Astrocyte of the spinal cord (primary cell): ENCODE data around the gene PRKCD.
A peak's percentile ranks its signal among the peaks of the same experiment; 100 is the strongest.
"Not testable (repeated sequence)": the region's sequence is repeated elsewhere in the genome, so short reads cannot be mapped to it uniquely, and the experiment has no call there.

Source experiments
- DNase-seq: peaks from one replicate; pipeline ENCODE4 v3.0.0; 2011; ENCODE audit warnings: low read depth, low spot score
- H3K4me3 ChIP-seq: 2 replicates; pipeline ENCODE4 v1.5.1; 2011; ENCODE audit warnings: low read depth, mild to moderate bottlenecking, low read length, moderate library complexity
- in situ Hi-C: cut with HindIII; loops from 2 replicates; pipeline ENCODE4 v1.10.0; 2017; ENCODE audit warnings: low sequenced_read_pairs
- TF ChIP-seq, protein P1 (sequence below): IDR thresholded peaks from 2 replicates; pipeline ENCODE4 v1.5.1; 2012; ENCODE audit warnings: low read depth, mild to moderate bottlenecking, low read length, inconsistent platforms

PRKCD gene

DNA sequence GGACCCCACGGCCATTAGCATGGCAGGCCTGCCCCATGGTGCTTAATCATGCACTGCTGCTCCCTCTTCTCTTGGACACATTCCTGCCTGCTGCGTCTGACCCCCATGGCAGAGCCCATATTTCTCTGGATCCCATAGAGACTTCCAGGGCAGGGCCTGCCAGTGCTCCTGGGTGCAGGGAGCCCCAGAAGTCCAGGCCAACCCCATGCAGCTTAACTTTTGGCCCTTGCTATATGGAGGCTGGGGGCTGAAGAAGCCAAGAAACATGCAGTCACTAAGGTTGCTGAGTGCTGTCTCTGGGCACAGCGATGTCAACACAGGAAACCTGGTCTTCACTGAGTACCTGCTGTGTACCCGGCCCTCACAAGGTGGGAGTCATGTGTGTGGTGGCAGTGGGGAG lies 11.3 kb upstream of the PRKCD start:
- DNase-seq, result no peak
- in situ Hi-C loops, result no loop called here
- TF ChIP-seq, protein P1, sequence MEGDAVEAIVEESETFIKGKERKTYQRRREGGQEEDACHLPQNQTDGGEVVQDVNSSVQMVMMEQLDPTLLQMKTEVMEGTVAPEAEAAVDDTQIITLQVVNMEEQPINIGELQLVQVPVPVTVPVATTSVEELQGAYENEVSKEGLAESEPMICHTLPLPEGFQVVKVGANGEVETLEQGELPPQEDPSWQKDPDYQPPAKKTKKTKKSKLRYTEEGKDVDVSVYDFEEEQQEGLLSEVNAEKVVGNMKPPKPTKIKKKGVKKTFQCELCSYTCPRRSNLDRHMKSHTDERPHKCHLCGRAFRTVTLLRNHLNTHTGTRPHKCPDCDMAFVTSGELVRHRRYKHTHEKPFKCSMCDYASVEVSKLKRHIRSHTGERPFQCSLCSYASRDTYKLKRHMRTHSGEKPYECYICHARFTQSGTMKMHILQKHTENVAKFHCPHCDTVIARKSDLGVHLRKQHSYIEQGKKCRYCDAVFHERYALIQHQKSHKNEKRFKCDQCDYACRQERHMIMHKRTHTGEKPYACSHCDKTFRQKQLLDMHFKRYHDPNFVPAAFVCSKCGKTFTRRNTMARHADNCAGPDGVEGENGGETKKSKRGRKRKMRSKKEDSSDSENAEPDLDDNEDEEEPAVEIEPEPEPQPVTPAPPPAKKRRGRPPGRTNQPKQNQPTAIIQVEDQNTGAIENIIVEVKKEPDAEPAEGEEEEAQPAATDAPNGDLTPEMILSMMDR, result no peak

DNA sequence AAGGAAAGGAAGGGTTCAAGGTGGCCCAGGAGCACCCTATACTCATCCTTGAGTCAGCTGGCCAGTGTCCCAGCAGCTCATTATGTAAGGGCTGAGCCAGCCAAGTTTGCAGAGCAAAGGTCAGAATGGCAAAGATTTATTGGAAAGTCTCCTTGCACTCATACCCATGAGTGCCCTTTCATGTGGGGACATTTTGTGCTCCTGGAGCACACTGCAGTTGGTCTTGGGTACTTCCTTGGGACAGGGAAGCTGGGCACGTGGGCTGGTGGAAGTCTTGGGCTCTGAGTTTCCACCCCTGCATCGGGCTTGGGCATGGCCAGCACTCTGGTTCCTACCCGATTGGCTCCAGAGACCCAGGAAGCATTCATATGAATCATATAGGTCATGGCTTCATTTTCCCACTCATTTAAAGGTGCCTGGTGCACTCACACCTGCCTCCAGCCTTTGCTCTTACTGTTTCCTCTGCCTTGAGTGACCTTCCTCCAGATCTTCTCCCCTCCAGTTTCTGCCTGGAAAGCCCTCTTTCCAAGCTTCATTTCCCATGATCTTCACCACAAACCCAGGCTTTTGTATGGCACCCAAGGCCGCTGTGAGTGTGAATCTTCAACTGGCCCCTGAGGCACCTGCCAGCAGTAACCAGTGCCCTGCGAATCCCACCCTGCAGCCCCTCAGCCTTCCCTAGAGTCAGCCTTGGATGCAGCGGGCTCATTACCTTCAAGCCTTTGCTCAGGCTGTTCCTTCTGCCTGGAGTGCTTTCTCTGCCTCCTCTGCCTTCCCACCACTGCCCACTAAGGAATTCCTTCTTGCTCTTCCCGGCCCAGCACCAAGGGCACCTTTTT lies 10.5 kb upstream of the PRKCD start:
- in situ Hi-C loops, result no loop called here
- peak; percentile 33 for DNase-seq
- TF ChIP-seq, protein P1, result no peak
- H3K4me3 ChIP-seq, result no peak overlapping the region

More for the DNA sequence above, 11.3 kb upstream of the PRKCD start:
- no peak overlapping the region for H3K4me3 ChIP-seq

DNA sequence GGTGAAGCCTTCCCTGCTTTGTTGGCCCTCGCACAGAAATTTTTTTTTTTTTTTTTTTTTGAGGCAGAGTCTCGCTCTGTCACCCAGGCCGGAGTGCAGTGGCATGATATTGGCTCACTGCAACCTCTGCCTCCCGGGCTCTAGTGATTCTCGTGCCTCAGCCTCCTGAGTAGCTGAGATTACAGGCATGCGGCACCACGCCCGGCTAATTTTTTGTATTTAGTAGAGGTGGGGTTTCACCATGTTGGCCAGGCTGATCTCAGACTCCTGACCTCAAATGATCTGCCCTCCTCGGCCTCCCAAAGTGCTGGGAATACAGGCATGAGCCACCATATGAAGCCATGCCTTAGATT lies 9.9 kb upstream of the PRKCD start:
- in situ Hi-C loops, H3K4me3 ChIP-seq, DNase-seq: not testable (repeated sequence)

DNA sequence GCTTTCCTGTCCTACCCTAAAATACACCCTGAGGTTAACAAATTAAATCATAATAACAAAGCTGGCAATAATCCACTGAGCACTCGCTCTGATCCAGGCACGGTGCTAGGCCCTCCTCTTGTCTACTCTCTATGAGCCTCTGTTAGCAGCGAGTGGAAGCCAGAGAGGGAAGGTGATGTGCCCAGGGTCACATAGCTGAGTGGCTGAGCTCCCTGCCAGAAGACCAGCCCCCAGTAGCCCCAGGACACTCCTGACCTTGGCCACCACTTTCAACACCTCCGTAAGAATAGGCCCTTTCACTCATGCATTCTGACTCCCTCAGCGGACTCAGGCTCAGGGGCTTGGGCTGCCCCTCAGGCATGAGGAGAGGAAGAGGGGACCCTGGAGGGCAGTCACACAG lies 9.5 kb upstream of the PRKCD start:
- in situ Hi-C loops, result no loop called here
- H3K4me3 ChIP-seq, result no peak overlapping the region
- TF ChIP-seq, protein P1, result no peak
- no peak for DNase-seq

DNA sequence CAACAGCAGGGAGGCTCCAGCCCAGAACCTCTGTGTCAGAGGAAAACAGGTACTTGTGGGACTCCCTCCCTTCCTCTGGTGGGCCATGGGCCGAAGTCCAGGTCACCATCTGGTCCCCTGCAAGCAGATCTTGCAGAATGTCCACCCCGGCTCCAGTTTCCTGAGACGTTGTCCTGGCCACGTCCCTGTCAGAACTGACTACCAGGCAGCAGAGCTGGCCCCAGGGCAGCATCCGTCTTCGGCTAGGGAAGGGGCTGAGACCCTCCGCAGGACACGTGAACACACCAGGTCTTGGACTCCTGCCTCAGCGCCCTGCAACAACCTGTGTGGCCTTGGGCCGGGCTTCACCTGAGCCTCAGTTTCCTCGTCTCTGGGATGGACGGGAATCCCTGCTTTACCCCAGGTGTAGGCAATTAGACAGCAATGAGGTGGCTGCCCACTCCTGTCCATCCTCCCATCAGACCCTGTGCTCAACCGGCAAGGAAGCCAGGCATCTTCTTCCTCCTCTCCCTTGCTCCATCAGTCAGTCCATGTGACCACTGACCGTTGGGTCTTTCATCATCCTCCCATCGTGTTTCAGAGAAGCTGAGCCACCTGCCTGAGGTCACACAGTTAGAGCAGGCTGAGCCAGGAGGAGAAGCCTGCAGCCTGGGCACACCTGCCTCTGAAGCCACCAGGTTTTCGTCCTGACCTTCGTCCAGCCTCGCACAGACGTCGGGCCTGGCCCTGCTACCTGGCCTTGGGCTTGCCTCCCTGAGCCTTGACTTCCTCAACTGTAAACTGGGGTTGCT lies 8.9 kb upstream of the PRKCD start:
- in situ Hi-C loops, result no loop called here
- no peak overlapping the region for H3K4me3 ChIP-seq
- no peak for DNase-seq
- TF ChIP-seq, protein P1, result no peak

DNA sequence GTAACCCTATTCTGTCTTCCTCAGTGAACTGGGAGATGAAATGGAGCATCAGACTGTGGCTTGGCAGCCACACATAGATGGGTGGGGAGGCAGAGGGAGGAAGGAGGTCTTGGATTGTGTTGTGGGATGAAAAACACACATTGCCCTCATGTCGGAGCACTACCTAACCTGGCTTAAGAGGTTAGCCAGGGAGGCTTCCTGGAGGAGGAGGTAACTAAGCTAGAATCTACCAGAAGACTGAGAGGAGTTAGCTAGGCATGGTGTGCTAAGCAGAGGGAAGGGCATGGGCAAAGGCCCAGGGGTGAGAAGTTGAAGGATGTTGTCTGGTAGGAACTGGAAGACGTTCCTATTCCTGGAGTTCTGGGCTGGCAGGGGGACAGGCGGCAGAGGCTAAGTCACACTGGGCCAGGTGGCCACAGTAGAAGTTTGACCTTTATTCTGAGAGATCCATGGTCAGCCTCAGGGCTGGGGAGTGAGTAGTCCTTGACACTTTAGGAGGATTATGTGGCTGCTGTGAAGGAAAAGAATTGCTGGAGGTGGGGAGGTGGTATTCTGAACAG lies 7.7 kb upstream of the PRKCD start:
- H3K4me3 ChIP-seq, result no peak overlapping the region
- in situ Hi-C loops, result no loop called here
- TF ChIP-seq, protein P1, result no peak
- DNase-seq, result no peak

DNA sequence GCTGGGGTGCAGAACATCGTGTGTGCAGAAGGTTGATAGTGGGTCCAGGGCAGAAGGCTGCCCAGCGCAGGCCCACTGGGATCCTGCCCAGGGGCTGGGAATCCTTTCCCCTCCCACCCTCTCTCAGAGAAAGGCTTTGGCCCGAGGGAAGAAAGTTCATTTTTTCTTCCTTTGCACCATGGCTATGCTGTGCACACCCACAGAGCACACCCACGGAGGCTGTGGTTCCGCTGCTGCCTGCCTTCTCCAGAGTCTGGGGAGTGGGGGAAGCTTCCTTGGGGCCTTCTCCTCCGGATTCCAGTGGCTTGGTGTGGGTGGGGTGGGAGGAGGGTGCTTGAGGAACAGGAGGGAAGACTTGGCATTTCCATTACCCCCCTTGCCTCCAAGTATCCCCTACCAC lies 7.0 kb upstream of the PRKCD start:
- no peak for DNase-seq
- in situ Hi-C loops, result no loop called here
- no peak overlapping the region for H3K4me3 ChIP-seq
- TF ChIP-seq, protein P1, result no peak
